A549 (cell line): Measurements from ENCODE around the gene SLC12A8. TPM values are rescaled to one million over a fixed set of nuclear protein-coding genes. Genes with fewer than 3 reads are reported as not detected.

Experiments
- ATAC-seq, 2 experiments: fragments of 200-7000 bp in 1 of 2; fragments of >200 bp in 1 of 2; cut with Nextera tagmentation in 1 of 2; cut with Tn5 transposase in 1 of 2; 3 replicates each; pipeline versions ENCODE4 v1.8.0 to v1.9.1; 2018 to 2020; ENCODE audit warnings: mild to moderate bottlenecking in 1 of 2, moderate library complexity in 1 of 2
- CTCF ChIA-PET: fragments of 300-600 bp; sonication (Branson Sonifier 250); formaldehyde crosslinking; extraction: SDS; loops from one replicate; lab custom pipeline; 2021; ENCODE audit warnings: antibody characterized with exemption, inconsistent platforms; lab: Yijun Ruan, JAX
- POLR2A ChIA-PET: fragments of 350-600 bp; formaldehyde crosslinking; extraction: SDS; loops from one replicate; lab custom pipeline; 2021; ENCODE audit warnings: antibody characterized with exemption, inconsistent platforms; lab: Yijun Ruan, JAX
- DNase-seq, 2 experiments: peaks; one replicate each; pipeline versions ENCODE4 v3.0.0 to v3.0.0-alpha.2; 2011 to 2016; ENCODE audit warnings: low read depth in 1 of 2, low spot score in 1 of 2
- FAIRE-seq: peaks from 2 replicates; lab custom pipeline; 2011; peaks lifted over from hg19 to GRCh38; lab: Jason Lieb, UNC
- H3K27ac ChIP-seq, 2 experiments: fragments of >200 bp; sonication (Bioruptor Twin); formaldehyde crosslinking; 3 replicates each; pipeline ENCODE4 v1.5.1; 2016 to 2017
- H3K4me1 ChIP-seq: fragments of >200 bp; sonication (Bioruptor Twin); formaldehyde crosslinking; 3 replicates; pipeline ENCODE4 v1.6.1; 2016
- H3K4me2 ChIP-seq: fragments of >200 bp; sonication (Bioruptor Twin); formaldehyde crosslinking; 3 replicates; pipeline ENCODE4 v1.6.1; 2016
- H3K4me3 ChIP-seq: fragments of >200 bp; sonication (Bioruptor Twin); formaldehyde crosslinking; 3 replicates; pipeline ENCODE4 v1.5.1; 2016
- H3K9me3 ChIP-seq: fragments of >200 bp; sonication (Bioruptor Twin); formaldehyde crosslinking; 3 replicates; pipeline ENCODE4 v1.6.1; 2016
- BCL3 ChIP-seq: fragments of >200 bp; sonication (Bioruptor Twin); formaldehyde crosslinking; IDR thresholded peaks from 3 replicates; pipeline ENCODE4 v1.6.1; 2016
- BHLHE40 ChIP-seq: IDR thresholded peaks from 2 replicates; pipeline ENCODE4 v1.6.1; 2012; ENCODE audit warnings: low read depth, low read length, inconsistent platforms
- CBX2 ChIP-seq: fragments of 200-600 bp; sonication (generic); IDR thresholded peaks from 2 replicates; pipeline ENCODE4 v1.6.1; 2016; ENCODE audit warnings: low read depth, mild to moderate bottlenecking, borderline replicate concordance
- CHD2 ChIP-seq: fragments of 150-350 bp; IDR thresholded peaks from 2 replicates; pipeline ENCODE4 v1.6.1; 2014; ENCODE audit warnings: low read length; ENCODE audit not compliant: partially characterized antibody
- CHD4 ChIP-seq: fragments of 200-600 bp; sonication (generic); IDR thresholded peaks from 2 replicates; pipeline ENCODE4 v1.6.1; 2016; ENCODE audit warnings: antibody characterized with exemption, mild to moderate bottlenecking, borderline replicate concordance
- E2F6 ChIP-seq: IDR thresholded peaks from 2 replicates; pipeline ENCODE4 v1.6.1; 2012; ENCODE audit warnings: low read depth, borderline replicate concordance
- EHF ChIP-seq: fragments of 250-450 bp; sonication (Bioruptor Pico); IDR thresholded peaks from 2 replicates; pipeline ENCODE4 v1.5.0; 2020; ENCODE audit warnings: mild to moderate bottlenecking
- EHMT2 ChIP-seq: fragments of 200-600 bp; sonication (generic); IDR thresholded peaks from 2 replicates; pipeline ENCODE4 v1.6.1; 2016; ENCODE audit warnings: antibody characterized with exemption, low read depth, mild to moderate bottlenecking, moderate library complexity
- ESRRA ChIP-seq: fragments of 150-350 bp; IDR thresholded peaks from 2 replicates; pipeline ENCODE4 v1.6.1; 2014; ENCODE audit warnings: mild to moderate bottlenecking, low read length, borderline replicate concordance
- FOSL2 ChIP-seq, 2 experiments: fragments of 450-650 bp in 1 of 2; fragments of >200 bp in 1 of 2; sonication (Bioruptor Twin) in 1 of 2; formaldehyde crosslinking; IDR thresholded peaks; 2 replicates each; pipeline versions ENCODE4 v1.5.0 to v1.6.1; 2016 to 2020; ENCODE audit warnings: mild to moderate bottlenecking in 1 of 2, moderate library complexity in 1 of 2
- FOXS1 ChIP-seq: fragments of 250-450 bp; sonication (Bioruptor Pico); IDR thresholded peaks from 2 replicates; pipeline ENCODE4 v1.5.0; 2020; ENCODE audit warnings: mild to moderate bottlenecking, moderate library complexity
- HOXB13 ChIP-seq: fragments of 250-450 bp; sonication (Bioruptor Pico); IDR thresholded peaks from 2 replicates; pipeline ENCODE4 v1.5.0; 2020; ENCODE audit warnings: low read depth, mild to moderate bottlenecking, moderate library complexity
- HOXB5 ChIP-seq: fragments of 250-450 bp; sonication (Bioruptor Pico); IDR thresholded peaks from 2 replicates; pipeline ENCODE4 v1.5.0; 2020; ENCODE audit warnings: mild to moderate bottlenecking, moderate library complexity
- JUN ChIP-seq, 2 experiments: fragments of >200 bp; sonication (Bioruptor Twin); formaldehyde crosslinking; IDR thresholded peaks; 2 replicates in 1 of 2; 3 replicates in 1 of 2; pipeline ENCODE4 v1.6.1; 2016 to 2017
- JUNB ChIP-seq: fragments of >200 bp; sonication (Bioruptor Twin); formaldehyde crosslinking; IDR thresholded peaks from 2 replicates; pipeline ENCODE4 v1.6.1; 2016
- MAX ChIP-seq: IDR thresholded peaks from 2 replicates; pipeline ENCODE4 v1.6.1; 2012
- MAZ ChIP-seq: fragments of 150-350 bp; IDR thresholded peaks from 2 replicates; pipeline ENCODE4 v1.6.1; 2014; ENCODE audit warnings: antibody characterized with exemption, low read depth, low read length, borderline replicate concordance
- NPAS2 ChIP-seq: fragments of 250-450 bp; sonication (Bioruptor Pico); IDR thresholded peaks from 2 replicates; pipeline ENCODE4 v1.8.0; 2022; ENCODE audit warnings: mild to moderate bottlenecking, moderate library complexity, borderline replicate concordance
- NR3C1 ChIP-seq: fragments of >200 bp; sonication (Bioruptor Twin); formaldehyde crosslinking; IDR thresholded peaks from 3 replicates; pipeline ENCODE4 v1.6.1; 2017
- PHF8 ChIP-seq: fragments of 200-600 bp; sonication (generic); IDR thresholded peaks from 2 replicates; pipeline ENCODE4 v1.6.1; 2016; ENCODE audit warnings: low read depth, mild to moderate bottlenecking, antibody characterized with exemption, moderate library complexity, borderline replicate concordance
- POLR2A ChIP-seq: IDR thresholded peaks from 2 replicates; pipeline ENCODE4 v1.6.1; 2012; ENCODE audit warnings: mild to moderate bottlenecking, low read length
- RCOR1 ChIP-seq: fragments of 150-350 bp; IDR thresholded peaks from 2 replicates; pipeline ENCODE4 v1.6.1; 2014; ENCODE audit warnings: antibody characterized with exemption, low read length, low read depth
- RFX5 ChIP-seq: fragments of 450-650 bp; IDR thresholded peaks from 2 replicates; pipeline ENCODE4 v1.7.1; 2014; ENCODE audit warnings: antibody characterized with exemption, mild to moderate bottlenecking, moderate library complexity
- RNF2 ChIP-seq: fragments of 200-600 bp; sonication (generic); IDR thresholded peaks from 2 replicates; pipeline ENCODE4 v1.6.1; 2016; ENCODE audit warnings: low read depth, mild to moderate bottlenecking, antibody characterized with exemption, moderate library complexity, borderline replicate concordance
- SMC3 ChIP-seq: fragments of >200 bp; sonication (Bioruptor Twin); formaldehyde crosslinking; IDR thresholded peaks from 3 replicates; pipeline ENCODE4 v1.6.1; 2018; ENCODE audit warnings: inconsistent platforms
- SREBF2 ChIP-seq: fragments of 450-650 bp; IDR thresholded peaks from 2 replicates; pipeline ENCODE4 v1.6.1; 2014; ENCODE audit warnings: mild to moderate bottlenecking, moderate library complexity
- USF2 ChIP-seq: fragments of 450-650 bp; IDR thresholded peaks from 2 replicates; pipeline ENCODE4 v1.6.1; 2014; ENCODE audit warnings: antibody characterized with exemption
- ZFP36 ChIP-seq: fragments of 450-650 bp; IDR thresholded peaks from 2 replicates; pipeline ENCODE4 v1.6.1; 2014; ENCODE audit warnings: borderline replicate concordance; ENCODE audit not compliant: partially characterized antibody
- WGBS: methylation state at CpG from one replicate; pipeline ENCODE4 v1.1.6; 2017; ENCODE audit errors: missing lambda C conversion rate; 5-methylcytosine and 5-hydroxymethylcytosine counted together
- polyA plus RNA-seq, 4 experiments: library from polyadenylated mRNA; depleted of rRNA in 3 of 4; stranded (reverse); fragments of >200 nt; fragmentation: RNase III in 1 of 4; extraction: RNeasy Plus Mini Kit Qiagen cat#74134 plus additional on column Dnase treatment in 1 of 4; gene quantifications; 2 replicates in 3 of 4; 3 replicates in 1 of 4; pipeline ENCODE4 v1.2.3, GENCODE V29; 2011 to 2017

Gene SLC12A8
- polyA plus RNA-seq, 2 of the 4 experiments (the other 2 are of a cell fraction), result 1.1 to 4.2 TPM

- TF ChIP-seq SREBF2 (no peak), EHMT2 (no peak)
Measured at GRCh38 chr3:125072301-125072700, 140.2 kb downstream of the SLC12A8 start (continued).

GRCh38 chr3:125069968-125070745, 142.4 kb downstream of the SLC12A8 start:
- H3K27ac ChIP-seq, result no peak overlapping the region
- TF ChIP-seq EHF (no peak), MAX (no peak), SREBF2 (no peak), BCL3 (no peak), CHD4 (no peak), HOXB13 (CRISPR knock-in tag) (no peak), JUN (IDR thresholded peaks at IDR 0.05) (no peak), POLR2A (no peak), RCOR1 (no peak), JUNB (no peak), FOXS1 (CRISPR knock-in tag) (no peak), ZFP36 (no peak)
- TF ChIP-seq, all 56 proteins: peak for 0
- no peak for FAIRE-seq
- POLR2A ChIA-PET, result no interaction called here
- Histone ChIP-seq H3K4me2 (no peak overlapping the region), H3K4me1 (0 out of 3 replicates have a peak, but pooled peaks cover 6% of the 10 kb centered on the region), H3K9me3 (no peaks in the 10 kb centered on the region), H3K4me3 (no peak overlapping the region)
- no peak for ATAC-seq
- DNase-seq, result no peak
- CTCF ChIA-PET, result no interaction called here
- 90% methylated on average over 7 of the region's 7 CpGs for WGBS

- Histone ChIP-seq H3K27ac (no peak overlapping the region), H3K4me3 (no peak overlapping the region), H3K4me2 (no peak overlapping the region), H3K9me3 (no peaks in the 10 kb centered on the region), H3K4me1 (0 out of 3 replicates have a peak, but pooled peaks cover 6% of the 10 kb centered on the region)
- FAIRE-seq (no peak), ATAC-seq (no peak), DNase-seq (no peak)
- ChIA-PET CTCF (no interaction called here), POLR2A (no interaction called here)
- WGBS, result 57% methylated on average over 1 of the region's 1 CpG
- no peak for TF ChIP-seq MAZ
- no peak for TF ChIP-seq NPAS2
- no peak for TF ChIP-seq ESRRA
- no peak for TF ChIP-seq SMC3
- TF ChIP-seq EHF, result no peak
- no peak for TF ChIP-seq USF2
Measured at GRCh38 chr3:125069452-125069851, 143.1 kb downstream of the SLC12A8 start.

- CTCF ChIA-PET, result no interaction called here
- no peak overlapping the region for H3K27ac ChIP-seq
- no peak overlapping the region for H3K4me2 ChIP-seq
- POLR2A ChIA-PET, result no interaction called here
- WGBS, result 92% methylated on average over 4 of the region's 4 CpGs
- peaks cover 17% of the 10 kb centered on the region for H3K4me1 ChIP-seq
- no peak for DNase-seq
- ATAC-seq, result no peak
- H3K9me3 ChIP-seq, result no peaks in the 10 kb centered on the region
- H3K4me3 ChIP-seq, result no peak overlapping the region
- FAIRE-seq, result no peak
- TF ChIP-seq FOSL2 (IDR thresholded peaks at IDR 0.05) (no peak), FOSL2 (CRISPR knock-in tag; IDR thresholded peaks at IDR 0.05) (no peak), CBX2 (no peak), RFX5 (no peak), EHMT2 (no peak), BHLHE40 (no peak), EHF (no peak), BCL3 (no peak), CHD2 (no peak), HOXB5 (CRISPR knock-in tag) (no peak), PHF8 (no peak), E2F6 (no peak), NR3C1 (no peak), MAZ (no peak), RNF2 (no peak), ZFP36 (no peak), SMC3 (no peak), RCOR1 (no peak)
Measured at GRCh38 chr3:125068265-125068664, 144.3 kb downstream of the SLC12A8 start.
